H1 (cell line): Measurements from ENCODE around the gene SLC34A1. TPM values are rescaled to one million over a fixed set of nuclear protein-coding genes. Genes with fewer than 3 reads are reported as not detected.

Experiments
- CTCF ChIA-PET: fragments of 300-600 bp; sonication (Branson Sonifier 250); formaldehyde crosslinking; loops from one replicate; lab custom pipeline; 2021; ENCODE audit not compliant: partially characterized antibody; lab: Charles Lee
- POLR2A ChIA-PET: fragments of 300-600 bp; sonication (Branson Sonifier 250); formaldehyde crosslinking; loops from one replicate; lab custom pipeline; 2021; ENCODE audit warnings: inconsistent platforms; ENCODE audit not compliant: partially characterized antibody; lab: Charles Lee
- DNase-seq, 2 experiments: peaks; one replicate each; pipeline versions ENCODE4 v3.0.0 to v3.0.0-alpha.2; 2010 to 2022; ENCODE audit warnings: low spot score in 2 of 2, low read depth in 1 of 2, mixed read lengths in 1 of 2
- FAIRE-seq: peaks from 2 replicates; lab custom pipeline; 2011; peaks lifted over from hg19 to GRCh38; lab: Jason Lieb, UNC
- H2AFZ ChIP-seq: 2 replicates; pipeline ENCODE4 v1.8.1; 2012; ENCODE audit warnings: low read length, inconsistent platforms
- H2AK5ac ChIP-seq: 2 replicates; pipeline ENCODE4 v1.6.1; 2013; ENCODE audit warnings: low read depth, low read length
- H2BK120ac ChIP-seq: replicated peaks from 2 replicates; pipeline ENCODE3; 2013; ENCODE audit warnings: low read depth, low read length, inconsistent platforms
- H2BK12ac ChIP-seq: 2 replicates; pipeline ENCODE4 v1.6.1; 2013; ENCODE audit warnings: low read depth, low read length
- H2BK15ac ChIP-seq: 2 replicates; pipeline ENCODE4 v1.6.1; 2013; ENCODE audit warnings: low read length
- H2BK20ac ChIP-seq: 2 replicates; pipeline ENCODE4 v1.6.1; 2013; ENCODE audit warnings: low read length
- H2BK5ac ChIP-seq: 2 replicates; pipeline ENCODE4 v1.6.1; 2013; ENCODE audit warnings: low read depth, low read length
- H3K14ac ChIP-seq: 2 replicates; pipeline ENCODE4 v1.6.1; 2013; ENCODE audit warnings: inconsistent platforms; ENCODE audit not compliant: insufficient read length
- H3K18ac ChIP-seq: 2 replicates; pipeline ENCODE4 v1.6.1; 2013; ENCODE audit warnings: low read length; ENCODE audit errors: extremely low read depth
- H3K23ac ChIP-seq: 2 replicates; pipeline ENCODE4 v1.6.1; 2013; ENCODE audit warnings: inconsistent platforms; ENCODE audit not compliant: insufficient read length
- H3K23me2 ChIP-seq: 2 replicates; pipeline ENCODE4 v1.6.1; 2013; ENCODE audit warnings: low read depth, low read length
- H3K27ac ChIP-seq: 2 replicates; pipeline ENCODE4 v1.6.1; 2011; ENCODE audit warnings: low read depth, low read length, inconsistent platforms
- H3K27me3 ChIP-seq, 4 experiments: replicated peaks in 1 of 4; 1 replicate in 1 of 4; 2 replicates in 3 of 4; pipeline versions ENCODE4 v1.6.1 to v1.8.1; 2011 to 2013; ENCODE audit warnings: low read length in 3 of 4, mild to moderate bottlenecking in 3 of 4, inconsistent platforms in 2 of 4, mixed read lengths in 2 of 4, moderate library complexity in 1 of 4; ENCODE audit not compliant: control insufficient read depth in 3 of 4, insufficient read depth in 3 of 4; ENCODE audit errors: extremely low read depth in 1 of 4
- H3K36me3 ChIP-seq, 4 experiments: 2 replicates each; pipeline versions ENCODE4 v1.6.1 to v1.8.1; 2011 to 2013; ENCODE audit warnings: mild to moderate bottlenecking in 4 of 4, low read length in 3 of 4, moderate library complexity in 2 of 4, control low read depth in 1 of 4, inconsistent platforms in 1 of 4; ENCODE audit not compliant: insufficient read depth in 4 of 4, control insufficient read depth in 2 of 4
- H3K4ac ChIP-seq: replicated peaks from 2 replicates; pipeline ENCODE3; 2013; ENCODE audit warnings: low read length, low read depth, mixed read lengths, inconsistent platforms; ENCODE audit not compliant: insufficient read length
- H3K4me1 ChIP-seq, 4 experiments: replicated peaks in 1 of 4; 1 replicate in 1 of 4; 2 replicates in 3 of 4; pipeline versions ENCODE4 v1.6.1 to v1.8.1; 2011 to 2013; ENCODE audit warnings: low read length in 3 of 4, inconsistent platforms in 2 of 4, mixed read lengths in 1 of 4; ENCODE audit not compliant: insufficient read depth in 4 of 4, control insufficient read depth in 3 of 4
- H3K4me2 ChIP-seq, 2 experiments: 2 replicates each; pipeline versions ENCODE4 v1.6.1 to v1.8.1; 2011 to 2013; ENCODE audit warnings: low read depth in 2 of 2, low read length in 2 of 2, control low read depth in 1 of 2, inconsistent platforms in 1 of 2, mild to moderate bottlenecking in 1 of 2; ENCODE audit not compliant: insufficient read depth in 1 of 2
- H3K4me3 ChIP-seq, 4 experiments: fragments of 200-600, 300-600 bp in 1 of 4; sonication (generic), shearing (Covaris generic), sonication (Bioruptor Twin) in 1 of 4; 2 replicates each; pipeline versions ENCODE4 v1.5.1 to v1.8.1; 2011 to 2016; ENCODE audit warnings: low read length in 4 of 4, low read depth in 3 of 4, control low read depth in 2 of 4, inconsistent platforms in 2 of 4, mild to moderate bottlenecking in 2 of 4, mixed read lengths in 1 of 4, moderate library complexity in 1 of 4; ENCODE audit not compliant: insufficient read depth in 2 of 4; ENCODE audit errors: extremely low read depth in 1 of 4
- H3K56ac ChIP-seq: replicated peaks from 2 replicates; pipeline ENCODE3; 2013; ENCODE audit warnings: low read depth, mild to moderate bottlenecking, mixed read lengths, low read length, inconsistent platforms; ENCODE audit not compliant: insufficient read length
- H3K79me1 ChIP-seq: 2 replicates; pipeline ENCODE4 v1.6.1; 2013; ENCODE audit warnings: low read depth, low read length, control low read depth
- H3K79me2 ChIP-seq, 2 experiments: 2 replicates each; pipeline versions ENCODE4 v1.6.1 to v1.8.1; 2012 to 2013; ENCODE audit warnings: low read length in 2 of 2, mild to moderate bottlenecking in 2 of 2, inconsistent platforms in 1 of 2; ENCODE audit not compliant: insufficient read depth in 2 of 2, control insufficient read depth in 1 of 2
- H3K9ac ChIP-seq, 4 experiments: replicated peaks in 1 of 4; 1 replicate in 1 of 4; 2 replicates in 3 of 4; pipeline versions ENCODE4 v1.6.1 to v1.8.1; 2011 to 2013; ENCODE audit warnings: low read depth in 3 of 4, low read length in 3 of 4, control low read depth in 2 of 4, mild to moderate bottlenecking in 2 of 4, moderate library complexity in 2 of 4, inconsistent platforms in 1 of 4; ENCODE audit errors: extremely low read depth in 1 of 4
- H3K9me3 ChIP-seq, 2 experiments: 2 replicates each; pipeline versions ENCODE4 v1.6.1 to v1.8.1; 2012 to 2013; ENCODE audit warnings: mild to moderate bottlenecking in 2 of 2, moderate library complexity in 2 of 2, control low read depth in 1 of 2, inconsistent platforms in 1 of 2, low read depth in 1 of 2, low read length in 1 of 2, mixed read lengths in 1 of 2; ENCODE audit not compliant: insufficient read depth in 2 of 2
- H4K20me1 ChIP-seq, 2 experiments: replicated peaks in 1 of 2; 2 replicates each; pipeline versions ENCODE3 to v1.8.1; 2011 to 2013; ENCODE audit warnings: inconsistent platforms in 2 of 2, low read length in 2 of 2, mild to moderate bottlenecking in 1 of 2; ENCODE audit not compliant: insufficient read depth in 2 of 2, control insufficient read depth in 1 of 2
- H4K5ac ChIP-seq: 2 replicates; pipeline ENCODE4 v1.6.1; 2013; ENCODE audit warnings: low read length, low read depth, mixed read lengths, inconsistent platforms; ENCODE audit not compliant: insufficient read length
- H4K8ac ChIP-seq: 2 replicates; pipeline ENCODE4 v1.8.0; 2013; ENCODE audit warnings: mild to moderate bottlenecking, moderate library complexity, low read length, inconsistent platforms; ENCODE audit not compliant: insufficient read depth; ENCODE audit errors: extremely low read depth
- H4K91ac ChIP-seq: replicated peaks from 2 replicates; pipeline ENCODE3; 2013; ENCODE audit warnings: low read length, mixed read lengths, inconsistent platforms; ENCODE audit not compliant: insufficient read length
- CBX8 ChIP-seq: fragments of 300-800, 300-1000 bp; sonication (generic); IDR thresholded peaks from 2 replicates; pipeline ENCODE4 v1.7.1; 2016; ENCODE audit warnings: low read depth, low read length, borderline replicate concordance
- CHD2 ChIP-seq: IDR thresholded peaks from 2 replicates; pipeline ENCODE4 v1.6.1; 2012; ENCODE audit warnings: low read length, improper control_type of control experiment
- CTBP2 ChIP-seq: IDR thresholded peaks from 2 replicates; pipeline ENCODE4 v1.7.0; 2011; ENCODE audit warnings: borderline replicate concordance, mild to moderate bottlenecking, moderate library complexity, mixed read lengths, low read length; ENCODE audit not compliant: insufficient read depth, insufficient read length
- EP300 ChIP-seq, 2 experiments: IDR thresholded peaks; 1 replicate in 1 of 2; 2 replicates in 1 of 2; pipeline ENCODE4 v1.6.1; 2011 to 2012; ENCODE audit warnings: low read depth in 2 of 2, low read length in 2 of 2, mild to moderate bottlenecking in 2 of 2, borderline replicate concordance in 1 of 2, inconsistent platforms in 1 of 2, moderate library complexity in 1 of 2
- JUND ChIP-seq: IDR thresholded peaks from 2 replicates; pipeline ENCODE4 v1.6.1; 2011; ENCODE audit warnings: mild to moderate bottlenecking, improper control_type of control experiment, low read length
- POU5F1 ChIP-seq: IDR thresholded peaks from 2 replicates; pipeline ENCODE4 v1.6.1; 2011; ENCODE audit warnings: low read depth, mild to moderate bottlenecking, low read length, moderate library complexity
- RFX5 ChIP-seq: IDR thresholded peaks from 2 replicates; pipeline ENCODE4 v1.6.1; 2011; ENCODE audit warnings: low read depth, low read length, improper control_type of control experiment, borderline replicate concordance
- SIN3A ChIP-seq, 2 experiments: IDR thresholded peaks in 1 of 2; conservative IDR thresholded peaks in 1 of 2; 2 replicates each; pipeline ENCODE4 v1.6.1; 2011 to 2012; ENCODE audit warnings: low read length in 2 of 2, improper control_type of control experiment in 1 of 2, low read depth in 1 of 2, mild to moderate bottlenecking in 1 of 2
- SP4 ChIP-seq: IDR thresholded peaks from 2 replicates; pipeline ENCODE4 v1.6.1; 2012; ENCODE audit warnings: low read length, inconsistent platforms
- TAF1 ChIP-seq: IDR thresholded peaks from 2 replicates; pipeline ENCODE4 v1.6.1; 2011; ENCODE audit warnings: mild to moderate bottlenecking, low read depth, low read length
- TAF7 ChIP-seq: optimal IDR thresholded peaks from 2 replicates; pipeline ENCODE3; 2011; ENCODE audit warnings: low read depth, mild to moderate bottlenecking, inconsistent platforms, low read length, moderate library complexity, borderline replicate concordance
- YY1 ChIP-seq: IDR thresholded peaks from 2 replicates; pipeline ENCODE4 v1.6.1; 2011; ENCODE audit warnings: low read depth, mild to moderate bottlenecking, low read length
- WGBS, 2 experiments: shearing (Covaris generic) in 1 of 2; methylation state at CpG; one replicate each; pipeline versions ENCODE4 v1.1.6 to v1.1.7; 2013 to 2015; ENCODE audit warnings: low lambda C conversion rate in 2 of 2, mixed read lengths in 2 of 2, inconsistent platforms in 1 of 2, low coverage in 1 of 2, missing lambda C conversion rate in 1 of 2; ENCODE audit not compliant: insufficient replicate concordance in 2 of 2, insufficient coverage in 1 of 2, insufficient read length in 1 of 2; ENCODE audit errors: extremely low coverage in 1 of 2, missing lambda C conversion rate in 1 of 2; 5-methylcytosine and 5-hydroxymethylcytosine counted together
- polyA plus RNA-seq, 7 experiments: library from polyadenylated mRNA; depleted of rRNA in 3 of 7; stranded (reverse) in 5 of 7; unstranded in 2 of 7; fragments of >200 nt in 5 of 7; fragments of 200-250 nt in 2 of 7; gene quantifications; 1 replicate in 5 of 7; 2 replicates in 1 of 7; 4 replicates in 1 of 7; pipeline versions ENCODE4 v1.2.1 to v1.2.3, GENCODE V29; 2011 to 2013; ENCODE audit warnings: missing spikeins in 2 of 7, mixed read lengths in 2 of 7
- total RNA-seq: library from RNA; stranded (reverse); fragmentation: NEBNext Ultra II Directional; extraction: Animal tissue kit (Norgen Biotek cat#: 25700); gene quantifications from 2 replicates; pipeline ENCODE4 v1.2.1, GENCODE V29; 2021

The SLC34A1 gene
- total and polyA plus RNA-seq, 2 of the 8 experiments (the other 6 are each of a cell fraction or from before 2014, with no cell fraction given): not detected

DNA sequence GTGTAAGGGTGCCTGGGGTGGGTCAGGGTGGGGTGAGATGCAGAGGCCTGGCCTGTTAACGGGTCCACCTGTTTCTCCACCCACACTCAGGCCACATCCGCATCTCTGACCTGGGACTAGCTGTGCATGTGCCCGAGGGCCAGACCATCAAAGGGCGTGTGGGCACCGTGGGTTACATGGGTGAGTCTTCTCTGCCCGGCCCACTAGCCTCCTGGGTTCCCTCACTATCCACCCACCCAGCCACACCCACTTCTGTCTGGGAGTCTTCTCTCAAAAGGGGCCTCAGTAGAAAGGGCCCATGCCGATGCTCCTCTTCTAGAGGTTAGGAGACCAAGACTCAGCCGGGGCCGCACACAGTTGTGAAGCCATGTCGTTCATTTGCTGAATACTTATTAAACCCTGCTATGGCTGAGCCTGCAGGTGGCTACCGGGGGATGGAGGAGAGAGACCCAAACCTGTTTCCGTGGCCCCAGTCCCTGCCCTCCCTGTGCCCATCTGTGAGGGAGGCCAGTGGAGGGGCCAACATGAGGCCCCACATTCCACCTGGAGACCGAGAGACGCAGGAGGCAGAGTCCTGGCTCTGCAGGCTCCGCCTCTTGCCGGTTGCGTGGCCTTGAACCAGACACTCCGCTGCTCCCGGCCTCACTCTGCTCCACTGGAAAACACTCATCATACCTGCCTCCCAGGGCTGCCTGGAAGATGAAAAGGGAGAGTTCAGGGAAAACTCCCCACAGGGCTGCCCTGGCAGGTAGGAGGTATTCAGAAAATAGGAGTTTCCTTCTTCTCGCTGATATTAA lies 50.9 kb downstream of the SLC34A1 start:
- Histone ChIP-seq H4K20me1 (peaks cover 6 to 13% of the 10 kb centered on the region in 2 experiments), H3K4me1 (peaks cover 0 to under 1% (median under 1%) of the 10 kb centered on the region in 4 experiments; a peak in 3 of 7 replicates), H3K4me2 (no peak overlapping the region), H3K4me3 (no peak overlapping the region), H3K27me3 (no peaks in the 10 kb centered on the region), H3K14ac (no peak overlapping the region), H3K9me3 (no peaks in the 10 kb centered on the region), H4K5ac (no peak overlapping the region), H2BK120ac (no peak overlapping the region), H3K27ac (no peak overlapping the region), H2AK5ac (no peak overlapping the region), H4K8ac (no peak overlapping the region), H3K9ac (no peak overlapping the region), H3K79me2 (no peaks in the 10 kb centered on the region), H4K91ac (no peak overlapping the region), H3K36me3 (peaks cover 7 to 46% (median 30%) of the 10 kb centered on the region in 4 experiments; a peak in 6 of 8 replicates), H3K4ac (no peak overlapping the region), H2BK12ac (no peak overlapping the region), H2BK20ac (no peak overlapping the region), H3K18ac (no peak overlapping the region), H2AFZ (no peak overlapping the region), H2BK5ac (no peak overlapping the region), H3K23ac (no peak overlapping the region), H3K56ac (no peak overlapping the region), H3K79me1 (no peaks in the 10 kb centered on the region), H2BK15ac (no peak overlapping the region), H3K23me2 (no peaks in the 10 kb centered on the region)
- DNase-seq (no peak), FAIRE-seq (no peak)
- WGBS, 2 experiments: 91% methylated on average over 15 of the region's 20 CpGs; no CpG with 5 or more reads in 1 of the 2 experiments
- ChIA-PET CTCF (interaction anchor here (0.6 to 23.6 kb wide), 6 partner anchors 27 to 66 kb away, joined by 4 to 430 read pairs (median 8); partner anchors contain the start of gene SLC34A1), POLR2A (interaction anchor here (0.9 to 67.5 kb wide), 7 partner anchors 10 to 45 kb away, joined by 3 to 3349 read pairs (median 7); partner anchors contain the start of genes DBN1, DOK3, GRK6 and PDLIM7)
- TF ChIP-seq TAF1 (no peak), YY1 (no peak), SP4 (no peak), SIN3A (conservative IDR thresholded peaks at IDR 0.05 in 1 of 2, IDR thresholded peaks at IDR 0.05 in 1 of 2; ENCODE audit: low read depth in 1 of 2, low read length in 2 of 2) (no peak), TAF7 (no peak), JUND (no peak), CTBP2 (no peak), EP300 (IDR thresholded peaks at IDR 0.05; ENCODE audit: borderline replicate concordance in 1 of 2, low read depth in 2 of 2, low read length in 2 of 2) (no peak), RFX5 (no peak), CHD2 (no peak), CBX8 (no peak), POU5F1 (no peak)
